Uterus (tissue), 2 donors: ENCODE results near the gene TRIM43B.
"Not testable (repeated sequence)": the region's sequence is repeated elsewhere in the genome, so short reads cannot be mapped to it uniquely, and the experiment has no call there.

ENCODE experiments used
- CTCF ChIP-seq, 4 experiments: fragments of 200-600 bp in 2 of 4; fragments of 450-650 bp in 2 of 4; sonication (generic) in 2 of 4; IDR thresholded peaks; one replicate each; pipeline ENCODE4 v1.5.1; 2016 to 2019; ENCODE audit warnings: antibody characterized with exemption in 4 of 4, mild to moderate bottlenecking in 2 of 4, moderate library complexity in 1 of 4
- POLR2A ChIP-seq, 2 donors: fragments of 450-650 bp; IDR thresholded peaks; one replicate each; pipeline ENCODE4 v1.6.1; 2016; ENCODE audit warnings: antibody characterized with exemption in 2 of 2, mild to moderate bottlenecking in 1 of 2, moderate library complexity in 1 of 2

- not testable (repeated sequence) for TF ChIP-seq POLR2A, CTCF (IDR thresholded peaks at IDR 0.05)
Observed at GRCh38 chr2:95434507-95435076, 50.0 kb downstream of the TRIM43B start.
